ENCODE results near the gene COL4A6. TPM values are rescaled to one million over a fixed set of nuclear protein-coding genes. Genes with fewer than 3 reads are reported as not detected.

The COL4A6 gene
- total RNA-seq = not detected in 2 replicates

GRCh38 chrX:108438110-108438623 is at the start of gene COL4A6:
TSS of gene COL4A6 (minus strand) at chrX:108438422. CDS start at chrX:108438196, 226 bp downstream.

GRCh38 chrX:108439426-108439942 is 1.3 kb upstream of the COL4A6 start, which contains the start of gene COL4A5:
TSS of gene COL4A5 (plus strand) at chrX:108439838. CDS start at chrX:108440126, 288 bp downstream.

Other genes starting within 250 kb of the COL4A6 start
- 0.13 and 0.86 TPM in 2 replicates for gene COL4A5, start 1.4 kb upstream of the COL4A6 start, total RNA-seq